ENCODE results near the gene TCFL5. TPM values are rescaled to one million over a fixed set of nuclear protein-coding genes. Genes with fewer than 3 reads are reported as not detected.
A peak's percentile ranks its signal among the peaks of the same experiment; 100 is the strongest.

Gene TCFL5
- total RNA-seq, 1 donor from 2014 or later = 5.7 TPM

DNA sequence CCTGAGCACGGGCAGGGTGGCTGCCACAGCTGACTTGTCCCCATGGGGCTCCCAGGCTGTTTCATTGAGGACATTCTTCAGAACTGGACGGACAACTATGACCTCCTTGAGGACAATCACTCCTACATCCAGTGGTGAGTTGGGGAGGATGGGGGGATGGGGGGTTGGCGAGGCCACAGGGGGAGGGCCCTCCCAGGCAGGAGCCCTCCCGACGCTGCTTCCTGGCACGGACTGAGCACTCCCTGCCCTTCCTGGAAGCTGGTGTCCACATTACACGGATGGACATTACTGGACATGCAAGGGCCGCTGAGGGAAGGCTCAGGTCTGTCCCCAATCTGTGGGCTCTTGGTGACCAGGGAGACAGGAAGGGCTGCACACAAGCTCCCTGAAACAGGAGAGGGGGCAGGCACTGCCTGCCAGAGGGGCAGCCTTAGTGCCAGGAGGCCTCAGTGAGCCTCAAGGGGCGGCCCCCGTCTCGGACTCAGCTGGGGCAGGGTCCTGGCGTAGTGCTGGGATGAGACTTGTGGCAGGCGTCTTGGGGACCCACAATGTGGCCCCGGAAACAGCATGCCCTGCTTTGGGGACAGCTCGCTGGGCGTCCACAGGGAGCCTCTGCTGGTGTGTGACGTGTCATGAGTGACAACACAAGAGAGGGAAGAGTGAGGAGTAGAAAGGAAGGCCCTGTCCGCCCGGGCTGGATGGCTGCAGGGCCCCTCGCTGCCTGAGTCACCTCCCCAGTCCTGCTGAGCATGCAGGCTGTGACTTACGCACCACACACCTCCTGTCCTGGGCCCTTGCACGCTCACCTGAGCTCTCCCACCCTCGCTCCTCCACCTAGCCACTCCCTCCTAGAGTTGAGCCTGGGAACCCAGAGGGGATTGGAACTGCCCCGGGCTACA, 51.8 kb downstream of the TCFL5 start:
- TF ChIP-seq, protein P1, sequence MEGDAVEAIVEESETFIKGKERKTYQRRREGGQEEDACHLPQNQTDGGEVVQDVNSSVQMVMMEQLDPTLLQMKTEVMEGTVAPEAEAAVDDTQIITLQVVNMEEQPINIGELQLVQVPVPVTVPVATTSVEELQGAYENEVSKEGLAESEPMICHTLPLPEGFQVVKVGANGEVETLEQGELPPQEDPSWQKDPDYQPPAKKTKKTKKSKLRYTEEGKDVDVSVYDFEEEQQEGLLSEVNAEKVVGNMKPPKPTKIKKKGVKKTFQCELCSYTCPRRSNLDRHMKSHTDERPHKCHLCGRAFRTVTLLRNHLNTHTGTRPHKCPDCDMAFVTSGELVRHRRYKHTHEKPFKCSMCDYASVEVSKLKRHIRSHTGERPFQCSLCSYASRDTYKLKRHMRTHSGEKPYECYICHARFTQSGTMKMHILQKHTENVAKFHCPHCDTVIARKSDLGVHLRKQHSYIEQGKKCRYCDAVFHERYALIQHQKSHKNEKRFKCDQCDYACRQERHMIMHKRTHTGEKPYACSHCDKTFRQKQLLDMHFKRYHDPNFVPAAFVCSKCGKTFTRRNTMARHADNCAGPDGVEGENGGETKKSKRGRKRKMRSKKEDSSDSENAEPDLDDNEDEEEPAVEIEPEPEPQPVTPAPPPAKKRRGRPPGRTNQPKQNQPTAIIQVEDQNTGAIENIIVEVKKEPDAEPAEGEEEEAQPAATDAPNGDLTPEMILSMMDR (conservative IDR thresholded peaks at IDR 0.05; ENCODE audit: low read depth, low read length) = no peak
- no peak for DNase-seq (ENCODE audit: low read depth)
- no peak overlapping the region for H3K4me3 ChIP-seq (ENCODE audit: low read depth, low read length)

DNA sequence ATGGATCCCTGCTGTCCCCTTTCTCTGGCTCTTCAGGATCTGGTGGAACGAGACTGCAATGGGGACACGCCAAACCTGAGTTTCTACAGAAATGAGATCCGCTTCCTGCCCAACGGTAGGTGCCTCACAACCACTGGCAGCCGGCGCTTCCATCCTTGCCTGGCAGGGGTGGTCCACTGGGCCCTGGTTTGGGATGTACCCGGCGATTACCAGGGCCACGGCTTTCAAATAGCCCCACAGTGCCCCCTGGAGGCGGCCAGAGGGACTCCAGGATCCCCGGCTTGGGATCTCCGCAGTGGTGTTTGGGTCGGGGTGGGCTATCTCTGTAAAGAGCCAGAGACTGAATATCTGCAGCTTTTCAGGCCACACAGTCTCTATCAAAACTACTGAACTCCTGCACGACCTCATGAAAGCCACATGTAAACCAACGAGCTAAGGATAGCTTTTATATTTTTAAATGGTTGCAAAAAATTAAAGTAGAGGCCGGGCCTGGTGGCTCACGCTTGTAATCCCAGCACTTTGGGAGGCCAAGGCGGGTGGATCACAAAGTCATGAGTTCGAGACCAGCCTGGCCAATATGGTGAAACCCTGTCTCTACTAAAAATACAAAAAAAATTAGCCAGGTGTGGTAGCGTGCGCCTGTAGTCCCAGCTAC, 53.3 kb downstream of the TCFL5 start:
- TF ChIP-seq, protein P1 (conservative IDR thresholded peaks at IDR 0.05; ENCODE audit: low read depth, low read length) = peak; percentile 93
- no peak overlapping the region for H3K4me3 ChIP-seq (ENCODE audit: low read depth, low read length)
- no peak for DNase-seq (ENCODE audit: low read depth)

DNA sequence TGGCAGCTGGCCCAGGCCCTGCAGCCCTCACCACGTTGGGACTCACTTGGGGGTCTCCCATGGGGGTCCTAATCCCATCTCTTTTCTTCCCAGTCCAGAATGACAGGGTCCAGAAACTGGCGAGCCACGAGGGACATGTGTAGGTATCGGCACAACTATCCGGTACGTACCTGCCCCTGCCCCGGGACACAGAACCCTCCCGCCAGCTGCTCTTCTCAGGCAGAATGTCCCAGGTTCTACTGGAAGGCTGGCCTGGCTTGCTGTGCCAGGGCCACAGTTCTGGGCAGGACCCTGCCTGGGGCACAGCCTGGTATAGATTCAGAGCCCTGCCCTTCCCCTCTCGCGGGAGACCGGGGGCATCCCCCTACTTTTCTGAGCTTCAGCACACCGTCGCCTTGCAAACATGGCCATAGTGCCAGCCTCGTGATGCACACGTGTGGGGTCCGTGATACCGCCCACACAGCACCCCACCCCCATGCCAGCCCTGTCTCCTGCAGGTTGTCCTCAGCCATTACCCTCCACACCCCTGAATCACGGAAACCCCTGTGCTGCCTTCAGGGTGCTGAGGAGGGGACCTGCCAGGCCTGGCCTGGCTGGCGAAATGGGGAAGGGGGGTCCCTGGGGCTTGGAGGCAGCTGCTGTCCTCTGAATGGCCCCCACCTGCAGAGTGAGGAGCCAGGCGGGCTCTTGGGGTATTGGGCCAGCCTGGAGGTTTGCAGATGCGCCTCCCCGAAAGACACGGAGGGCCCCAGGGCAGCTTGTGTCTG, 54.0 kb downstream of the TCFL5 start:
- TF ChIP-seq, protein P1 (conservative IDR thresholded peaks at IDR 0.05; ENCODE audit: low read depth, low read length) = no peak
- no peak overlapping the region for H3K4me3 ChIP-seq (ENCODE audit: low read depth, low read length)
- no peak for DNase-seq (ENCODE audit: low read depth)

DNA sequence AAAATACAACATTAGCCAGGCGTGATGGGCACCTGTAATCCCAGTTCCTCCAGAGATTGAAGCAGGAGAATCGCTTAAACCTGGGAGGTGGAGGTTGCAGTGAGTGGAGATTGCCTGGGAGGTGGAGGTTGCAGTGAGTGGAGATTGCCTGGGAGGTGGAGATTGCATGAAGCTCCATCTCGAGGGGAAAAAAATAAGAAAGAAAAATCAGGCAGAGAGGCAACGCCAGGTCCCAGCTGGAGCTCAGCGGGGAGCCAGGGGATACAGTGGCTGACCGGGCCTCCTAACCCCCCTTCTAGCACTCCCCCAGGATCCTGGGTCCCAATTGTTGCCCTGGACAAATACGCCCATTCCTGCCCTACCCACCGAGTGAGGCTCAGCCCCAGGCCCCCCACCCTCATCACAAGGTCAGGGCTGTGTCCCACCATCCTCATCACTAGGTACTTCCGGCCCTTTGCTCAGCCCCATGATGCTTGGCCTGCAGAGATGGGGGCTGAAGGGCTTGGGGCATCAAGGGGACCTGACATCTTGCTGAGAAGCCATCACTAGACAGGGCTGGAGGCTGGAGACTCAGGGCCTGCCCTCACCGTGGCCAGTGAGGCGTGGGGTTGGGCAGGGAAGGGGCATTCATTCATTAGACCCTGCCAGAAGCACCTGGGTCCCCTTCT, 55.1 kb downstream of the TCFL5 start:
- no peak for DNase-seq (ENCODE audit: low read depth)
- peak overlapping the region; percentile 78 for H3K4me3 ChIP-seq (ENCODE audit: low read depth, low read length)
- TF ChIP-seq, protein P1 (conservative IDR thresholded peaks at IDR 0.05; ENCODE audit: low read depth, low read length) = no peak

DNA sequence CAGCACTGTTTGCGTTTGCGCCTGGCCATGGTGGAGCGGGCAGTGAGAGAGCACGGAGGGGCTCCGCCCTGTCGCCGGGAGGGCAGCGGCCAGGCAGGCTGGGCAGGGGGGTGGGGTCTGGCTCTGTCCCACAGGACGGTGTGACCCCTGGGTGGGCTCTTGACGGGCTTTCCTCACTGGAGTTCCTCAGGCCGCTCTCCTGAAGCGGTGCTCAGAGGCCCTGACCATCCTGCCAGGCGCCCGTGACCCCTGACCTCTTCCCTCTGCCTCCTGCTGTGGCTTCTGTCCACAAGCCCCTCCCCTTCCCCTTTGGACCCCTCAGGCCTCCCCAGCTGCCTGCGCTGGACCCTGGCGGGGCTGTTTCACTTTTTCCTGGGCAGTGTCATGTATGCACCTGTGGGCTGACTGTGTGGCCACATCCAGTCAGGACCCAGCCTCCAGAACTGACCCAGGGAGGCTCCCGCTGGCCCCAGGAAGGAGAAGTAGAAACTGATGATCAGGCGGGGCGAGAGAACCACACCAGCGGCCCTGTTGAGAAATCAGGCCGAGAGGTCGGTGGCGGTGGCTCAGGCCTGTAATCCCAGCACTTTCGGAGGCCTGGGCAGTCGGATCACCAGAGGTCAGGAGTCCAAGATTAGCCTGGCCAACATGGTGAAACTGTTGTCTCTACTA, 55.8 kb downstream of the TCFL5 start:
- TF ChIP-seq, protein P1 (conservative IDR thresholded peaks at IDR 0.05; ENCODE audit: low read depth, low read length) = no peak
- peak overlapping the region; percentile 78 for H3K4me3 ChIP-seq (ENCODE audit: low read depth, low read length)
- DNase-seq (ENCODE audit: low read depth) = no peak

DNA sequence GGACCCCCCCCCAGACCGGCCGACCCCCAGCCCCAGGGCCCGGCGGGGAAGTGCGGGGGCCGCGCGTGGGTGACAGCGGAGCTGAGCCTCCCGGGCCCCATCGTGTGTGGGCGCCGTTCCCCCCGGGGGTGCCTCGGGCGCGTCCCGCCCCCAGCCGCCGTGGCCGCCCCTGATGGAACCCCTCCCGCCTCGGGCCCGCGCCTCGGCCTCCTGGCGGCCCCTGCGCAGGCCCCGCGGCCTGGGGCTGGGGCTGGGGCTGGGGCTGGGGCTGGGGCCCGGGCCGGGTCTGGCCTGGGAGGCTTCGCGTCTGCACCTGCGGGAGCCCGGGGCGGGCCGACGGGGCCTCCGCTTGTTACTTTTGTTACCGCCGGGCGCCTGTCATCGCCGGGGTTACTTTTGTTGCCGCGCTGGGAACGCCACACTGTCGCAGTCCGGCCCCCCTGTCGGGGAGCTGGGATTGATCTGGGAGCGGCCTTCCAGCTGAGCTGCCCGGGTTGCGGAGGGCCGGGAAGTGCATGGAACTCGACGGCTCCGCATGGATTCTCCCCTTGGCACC, 56.4 kb downstream of the TCFL5 start:
- H3K4me3 ChIP-seq (ENCODE audit: low read depth, low read length) = peak overlapping the region; percentile 78
- TF ChIP-seq, protein P1 (conservative IDR thresholded peaks at IDR 0.05; ENCODE audit: low read depth, low read length) = no peak
- DNase-seq (ENCODE audit: low read depth) = no peak
